NCI-H1694 (cell line): ENCODE measurements around the gene DEFB124.
"Not testable (repeated sequence)": the region's sequence is repeated elsewhere in the genome, so short reads cannot be mapped to it uniquely, and the experiment has no call there.

Experiments used
- DNase-seq: peaks from one replicate; lab custom pipeline; 2025; lab: John Stamatoyannopoulos, UW

DEFB124 gene, protein sequence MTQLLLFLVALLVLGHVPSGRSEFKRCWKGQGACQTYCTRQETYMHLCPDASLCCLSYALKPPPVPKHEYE

DNA sequence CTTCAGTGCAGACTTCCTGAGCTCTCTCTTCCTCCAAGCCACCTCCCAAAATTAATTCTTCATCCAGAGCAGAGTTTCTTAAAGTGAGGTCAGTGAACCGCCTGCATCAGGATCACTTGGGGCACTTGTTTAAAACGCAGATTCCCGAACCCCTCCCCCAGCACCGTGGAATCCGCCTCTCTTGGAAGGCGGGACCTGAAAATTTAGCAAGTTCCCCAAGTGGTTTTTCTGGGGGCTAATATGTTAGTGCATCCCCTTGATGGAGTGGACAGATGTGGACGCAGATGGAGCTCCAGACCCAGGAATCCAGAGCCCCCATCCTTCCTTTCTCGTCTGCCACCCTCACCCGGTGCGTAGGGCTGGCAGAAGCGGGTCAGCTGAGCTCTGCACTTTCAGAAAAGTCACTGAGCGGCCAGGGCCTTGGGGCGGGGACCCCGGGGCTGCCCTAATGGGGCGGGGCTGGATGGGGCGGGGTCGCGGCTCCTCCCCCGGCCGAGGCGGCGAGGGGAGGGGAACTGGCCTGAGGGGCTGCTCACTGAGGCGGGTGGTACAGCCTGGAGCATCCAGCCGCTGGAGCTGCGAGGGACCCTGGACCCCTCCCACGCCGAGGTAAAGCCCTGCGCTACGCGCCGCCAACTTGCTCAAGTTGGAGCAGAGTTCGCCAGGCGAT is at the start of gene DEFB124, which contains the start of gene REM1:
TSS of gene DEFB124 (minus strand) at position 370 of the 670 bp plus-strand sequence. CDS start 2,114 bp downstream, outside the sequence.
TSS of gene REM1 (plus strand) at position 531 of the 670 bp plus-strand sequence. CDS start 1,158 bp downstream, outside the sequence.
- no peak for DNase-seq

DNA sequence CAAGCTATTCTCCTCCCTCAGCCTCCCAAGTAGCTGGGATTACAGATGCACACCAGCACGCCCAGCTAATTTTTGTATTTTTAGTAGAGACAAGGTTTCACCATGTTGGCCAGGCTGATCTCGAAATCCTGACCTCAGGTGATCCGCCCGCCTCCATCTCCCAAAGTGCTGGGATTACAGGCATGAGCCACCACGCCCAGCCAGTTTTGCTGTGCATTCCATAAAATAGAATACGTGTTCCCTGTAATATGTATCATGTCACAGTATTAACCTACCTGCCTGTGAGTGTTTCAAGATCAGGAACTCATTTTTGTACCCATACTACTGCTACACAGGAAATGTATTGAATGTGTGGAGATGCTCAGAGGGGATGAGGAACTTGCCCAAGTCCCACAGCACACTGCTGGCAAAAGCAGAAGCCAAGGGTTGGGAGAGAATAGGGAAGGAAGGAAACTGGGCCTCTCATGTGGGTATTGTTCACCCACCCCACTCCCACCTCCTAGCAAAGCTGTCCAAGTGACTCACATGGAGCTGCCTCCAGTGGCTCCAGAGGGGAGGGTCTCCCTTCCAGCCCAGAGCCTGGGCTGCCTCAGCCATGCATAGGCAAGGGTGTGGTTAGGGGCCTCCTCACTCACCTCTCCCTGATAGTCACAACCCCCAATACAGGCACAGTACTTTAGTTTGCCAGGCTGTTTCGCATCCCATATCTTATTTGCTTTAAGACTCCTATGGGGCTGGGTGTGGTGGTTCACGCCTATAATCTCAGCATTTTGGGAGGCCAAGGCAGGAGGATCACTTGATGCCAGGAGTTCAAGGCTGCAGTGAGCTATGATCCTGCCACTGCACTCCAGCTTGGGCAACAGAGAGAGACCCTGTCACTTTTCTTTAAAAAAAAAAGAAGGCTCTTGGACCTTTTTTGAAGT is 48.7 kb upstream of the DEFB124 start:
- DNase-seq: no peak

DNA sequence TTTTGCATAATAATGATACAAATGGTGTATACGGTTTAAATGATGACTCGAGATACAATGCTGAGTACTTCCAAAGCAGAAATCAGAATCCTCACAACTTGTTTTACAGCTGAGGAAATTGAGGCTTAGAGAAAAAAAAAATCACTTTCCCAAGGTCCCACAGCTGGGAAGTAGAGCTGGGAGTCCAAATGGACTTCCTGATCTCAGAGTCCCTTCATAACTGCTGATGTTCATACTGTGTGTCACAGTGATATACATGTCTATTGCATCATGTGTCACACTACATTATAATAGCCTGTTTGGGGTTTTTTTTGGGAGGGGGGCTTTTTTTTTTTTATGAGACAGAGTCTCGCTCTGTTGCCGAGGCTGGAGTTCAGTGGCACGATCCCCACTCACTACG is 47.8 kb upstream of the DEFB124 start:
- no peak for DNase-seq

DNA sequence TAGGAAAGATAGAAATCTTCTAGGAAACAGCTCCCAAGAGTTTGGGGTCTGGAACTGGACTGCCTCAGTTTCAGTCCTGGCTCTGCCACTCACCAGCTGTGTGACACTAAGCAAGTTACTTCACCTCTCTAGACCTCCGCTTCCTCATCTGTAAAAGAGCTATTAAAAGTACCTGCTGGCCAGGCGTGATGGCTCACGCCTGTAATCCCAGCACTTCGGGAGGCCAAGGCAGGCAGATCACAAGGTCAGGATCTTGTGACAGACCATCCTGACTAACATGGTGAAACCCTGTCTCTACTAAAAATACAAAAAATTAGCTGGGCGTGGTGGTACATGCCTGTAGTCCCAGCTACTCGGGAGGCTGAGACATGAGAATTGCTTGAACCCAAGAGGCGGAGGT is 46.3 kb upstream of the DEFB124 start:
- not testable (repeated sequence) for DNase-seq

DNA sequence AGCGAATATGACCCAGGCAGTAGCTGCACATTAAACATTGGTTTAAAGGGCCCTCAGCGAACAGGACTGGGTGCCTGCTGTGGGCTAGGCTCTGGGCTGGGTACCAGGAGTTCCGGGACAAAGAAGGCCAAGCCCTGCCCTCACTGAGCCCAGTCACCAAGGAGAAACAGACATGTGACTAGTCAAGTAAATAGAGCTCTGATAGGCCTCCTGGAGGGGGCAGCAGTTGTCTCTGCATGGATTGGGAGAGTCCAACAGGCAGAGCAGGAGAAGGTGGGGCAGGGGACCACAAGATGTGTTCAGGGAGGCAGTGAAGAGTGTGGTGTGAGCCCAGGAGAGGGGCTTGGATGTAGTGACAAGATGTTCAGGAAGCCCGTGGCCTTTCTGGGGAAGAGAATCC is 42.4 kb upstream of the DEFB124 start:
- DNase-seq: no peak

DNA sequence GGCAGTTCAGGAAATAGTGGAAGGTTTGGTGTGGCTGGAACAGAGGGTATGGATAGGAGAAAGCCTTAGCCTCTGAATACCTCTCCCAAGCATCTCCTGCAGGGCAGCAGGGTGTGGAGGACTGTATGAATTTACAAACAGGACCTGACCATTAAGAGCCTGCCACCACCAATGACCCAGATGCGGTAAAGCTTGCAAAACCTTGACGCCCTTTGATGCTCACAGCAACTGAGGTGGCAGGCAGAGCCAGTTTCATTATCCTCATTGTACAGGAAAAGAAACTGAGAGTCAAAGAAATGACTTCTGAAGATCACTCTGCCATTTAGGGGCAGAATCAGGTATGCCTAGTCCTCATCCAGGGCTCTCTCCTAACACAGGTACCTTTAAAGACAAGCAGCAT is 41.7 kb upstream of the DEFB124 start:
- DNase-seq: no peak

DNA sequence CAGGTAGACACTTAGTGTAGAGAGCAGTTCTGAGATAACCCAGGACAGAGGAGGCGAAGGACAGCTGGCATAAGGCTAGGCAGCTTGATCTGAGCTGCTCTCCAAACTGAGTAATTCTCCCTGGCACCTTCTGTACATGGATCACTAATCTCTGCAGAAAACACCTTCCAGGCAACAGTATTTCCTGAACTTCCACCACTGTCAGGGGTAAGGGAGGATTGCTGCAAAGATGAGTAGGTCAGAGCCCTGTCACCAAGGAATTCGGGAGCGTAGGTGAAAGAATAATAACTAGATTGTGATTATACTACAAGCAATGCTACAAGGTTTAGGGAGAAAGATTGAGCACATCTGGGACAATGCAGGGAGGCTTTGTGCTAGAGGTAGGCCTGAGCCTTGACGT is 41.2 kb upstream of the DEFB124 start:
- DNase-seq: no peak

DNA sequence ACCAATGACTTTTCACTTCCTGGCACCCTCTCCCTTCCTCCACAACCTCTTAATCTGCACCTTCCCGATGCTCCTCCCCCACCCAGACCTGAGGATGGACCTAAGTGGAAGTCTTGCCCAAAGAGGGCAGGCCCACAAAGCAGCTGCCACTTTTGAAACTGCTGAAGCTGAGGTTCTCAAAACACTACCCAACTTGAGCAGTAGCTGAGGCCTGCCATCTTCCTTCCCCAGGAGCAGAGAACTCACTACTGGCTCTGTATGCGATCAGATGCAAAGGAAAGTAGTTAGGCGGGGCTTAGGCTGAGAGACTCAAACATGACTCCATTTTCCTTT is 40.8 kb upstream of the DEFB124 start:
- no peak for DNase-seq

DNA sequence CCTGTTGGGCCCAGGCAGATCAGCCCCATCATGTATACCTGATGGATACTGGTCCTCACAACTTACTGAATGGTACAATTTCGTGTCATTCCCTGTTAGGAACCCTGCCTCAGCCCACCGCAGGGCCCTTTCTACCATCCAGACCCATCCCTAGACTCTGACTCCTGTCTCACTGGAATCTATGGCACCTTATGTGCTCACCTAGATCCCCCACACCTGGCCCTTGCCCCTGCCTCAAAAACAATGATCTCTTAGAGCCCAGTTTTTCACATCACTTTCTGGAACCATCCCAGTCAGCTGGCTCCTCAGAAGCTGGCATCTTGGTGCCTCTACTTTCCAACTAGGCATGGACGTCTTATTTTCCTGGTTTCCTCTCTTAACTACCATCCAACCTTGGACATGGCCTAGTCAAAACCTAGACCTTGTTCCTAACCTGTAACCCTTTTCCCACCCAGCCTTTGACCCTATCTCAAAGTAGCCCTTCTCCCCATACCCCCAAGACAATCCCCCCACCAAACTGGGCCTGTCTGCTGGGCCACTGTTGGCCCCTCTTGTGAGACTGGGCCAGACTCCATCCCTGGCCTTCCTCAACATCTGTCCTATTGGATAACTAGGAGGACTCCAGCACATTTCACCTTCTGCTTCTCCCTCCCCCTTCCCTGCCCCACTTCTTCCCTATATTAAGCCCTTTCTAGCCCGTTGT is 40.3 kb upstream of the DEFB124 start:
- no peak for DNase-seq

DNA sequence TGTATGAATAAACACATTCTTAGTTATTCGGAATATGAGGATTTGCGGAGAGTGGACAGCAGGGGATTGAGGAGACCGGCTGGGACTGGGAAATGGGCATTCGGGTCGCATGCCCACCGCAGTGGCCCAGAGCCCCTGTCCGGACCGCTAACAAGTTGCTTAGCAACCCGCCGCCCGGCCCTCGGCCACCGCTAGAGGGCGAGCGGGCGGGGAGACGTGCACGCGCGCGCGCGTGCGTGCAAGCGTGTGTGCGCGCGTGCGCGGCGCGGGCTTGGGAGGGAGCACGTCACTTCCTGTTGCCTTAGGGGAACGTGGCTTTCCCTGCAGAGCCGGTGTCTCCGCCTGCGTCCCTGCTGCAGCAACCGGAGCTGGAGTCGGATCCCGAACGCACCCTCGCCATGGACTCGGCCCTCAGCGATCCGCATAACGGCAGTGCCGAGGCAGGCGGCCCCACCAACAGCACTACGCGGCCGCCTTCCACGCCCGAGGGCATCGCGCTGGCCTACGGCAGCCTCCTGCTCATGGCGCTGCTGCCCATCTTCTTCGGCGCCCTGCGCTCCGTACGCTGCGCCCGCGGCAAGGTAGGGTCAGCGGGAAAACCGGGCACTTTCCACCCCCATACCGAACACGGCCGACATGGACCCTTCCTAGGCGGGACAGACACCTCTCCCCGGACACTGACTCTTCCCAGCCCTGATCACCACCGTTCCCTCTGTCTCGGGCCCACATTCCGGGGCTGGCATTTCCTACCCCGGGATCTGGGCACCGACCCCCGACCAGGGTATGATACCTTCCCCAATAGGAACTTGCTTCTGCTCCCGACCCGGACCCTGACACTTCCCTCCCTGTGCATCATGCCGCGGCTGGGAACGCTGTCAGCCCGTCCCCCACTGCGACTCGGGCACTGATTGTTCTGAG is 39.5 kb upstream of the DEFB124 start, which contains the start of gene HM13:
TSS of gene HM13 (plus strand) at position 289 of the 918 bp plus-strand sequence. CDS start at position 399, 110 bp downstream.
- peak; percentile 71 for DNase-seq

DNA sequence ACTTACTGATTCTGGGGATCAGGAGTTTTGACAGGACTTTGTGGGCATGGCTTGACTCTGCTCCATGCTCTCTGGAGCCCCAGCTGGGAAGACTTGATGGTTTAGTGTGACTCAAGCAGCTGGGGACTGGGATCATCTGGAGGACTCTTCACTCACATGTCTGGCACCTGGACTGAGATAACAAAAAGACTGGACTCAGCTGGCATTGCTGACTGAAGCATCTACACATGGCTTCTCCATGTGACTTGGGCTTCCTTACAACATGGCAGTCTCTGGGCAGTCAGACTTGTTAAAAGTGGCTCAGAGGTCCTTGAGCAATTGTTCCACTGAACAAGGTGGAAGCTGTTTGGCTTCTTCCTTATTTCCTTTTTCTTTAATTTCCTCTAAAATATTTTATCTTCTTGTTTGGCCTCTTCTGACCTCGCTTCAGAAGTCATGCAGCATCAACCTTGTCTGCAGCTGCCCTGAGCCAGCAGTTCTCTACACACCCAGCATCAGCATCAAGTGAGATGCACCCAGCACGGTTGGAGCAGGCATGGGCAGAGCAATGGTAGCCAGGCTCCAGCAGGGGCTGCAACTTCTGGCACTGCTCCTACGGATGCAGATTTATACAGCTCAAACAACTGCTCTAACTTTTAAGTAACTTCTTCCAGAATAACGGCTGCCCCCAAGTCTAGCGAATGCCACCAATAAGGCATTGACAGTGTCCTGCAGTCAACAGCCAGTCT is 33.8 kb upstream of the DEFB124 start:
- no peak for DNase-seq

DNA sequence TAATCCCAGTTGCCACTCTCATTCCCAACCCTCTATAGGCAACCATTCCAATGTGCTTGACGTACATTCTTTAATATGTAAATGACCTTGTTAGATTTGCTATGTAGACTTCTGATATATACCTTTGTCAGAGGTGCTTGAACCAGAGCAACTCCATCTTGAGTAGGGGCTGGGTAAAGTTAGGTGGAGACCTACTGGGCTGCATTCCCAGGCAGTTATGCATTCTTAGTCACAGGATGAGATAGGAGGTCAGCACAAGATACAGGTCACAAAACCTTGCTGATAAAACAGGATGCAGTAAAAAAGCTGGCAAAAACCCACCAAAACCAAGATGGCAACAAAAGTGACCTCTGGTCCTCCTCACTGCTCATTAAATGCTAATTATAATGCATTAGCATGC is 31.0 kb upstream of the DEFB124 start:
- DNase-seq: no peak

DNA sequence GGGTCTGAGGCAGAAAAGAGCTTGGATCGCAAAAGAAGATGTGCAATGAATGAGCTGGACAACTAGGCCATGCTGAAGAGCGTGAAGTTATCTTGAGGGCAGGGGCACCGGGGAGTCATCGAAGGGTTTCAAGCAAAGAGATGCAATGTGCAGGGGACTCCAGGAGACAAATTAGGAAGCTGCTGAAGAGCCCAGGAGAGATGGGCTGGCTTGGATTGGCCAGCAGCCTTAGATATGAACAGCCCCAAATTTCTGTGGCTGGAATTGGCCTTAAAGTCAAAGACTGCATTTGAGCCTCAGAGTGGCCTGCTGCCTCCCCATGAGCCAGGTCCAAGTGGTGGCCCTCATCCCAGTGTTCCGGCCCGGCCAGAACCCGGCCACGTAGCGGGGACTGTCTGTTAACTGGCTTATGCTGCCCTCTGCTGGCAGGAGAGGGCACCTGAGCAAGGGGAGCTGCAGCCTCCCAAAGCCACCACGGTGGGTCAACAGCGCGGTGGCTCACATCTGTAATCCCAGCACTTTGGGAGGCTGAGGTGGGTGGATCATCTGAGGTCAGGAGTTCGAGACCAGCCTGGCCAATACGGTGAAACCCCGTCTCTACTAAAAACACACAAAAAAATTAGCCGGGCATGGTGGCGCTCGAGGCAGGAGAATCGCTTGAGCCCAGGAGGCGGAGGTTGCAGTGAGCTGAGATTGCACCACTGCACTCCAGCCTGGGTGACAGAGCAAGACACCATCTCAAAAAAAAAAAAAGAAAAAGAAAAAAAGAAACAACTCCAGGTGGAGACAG is 28.2 kb upstream of the DEFB124 start:
- DNase-seq: peak; percentile 44

DNA sequence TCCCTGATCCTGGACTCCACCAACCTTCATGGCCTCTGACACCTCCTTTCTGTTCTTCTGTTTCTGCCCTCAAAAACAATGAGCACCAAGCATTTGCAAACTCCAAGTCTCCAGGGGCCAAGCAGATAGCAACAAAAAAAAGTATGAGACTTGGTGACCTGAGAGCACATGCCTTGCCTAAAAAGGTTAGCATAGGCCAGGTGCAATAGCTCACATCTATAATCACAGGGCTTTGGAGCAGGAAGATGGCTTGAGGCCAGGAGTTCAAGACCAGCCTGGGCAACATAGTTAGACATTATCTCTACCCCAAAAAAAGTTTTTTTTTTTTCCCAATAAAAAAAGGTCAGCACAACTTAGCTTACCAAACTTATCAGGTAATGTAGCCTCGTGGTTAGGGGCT is 25.6 kb upstream of the DEFB124 start:
- no peak for DNase-seq

DNA sequence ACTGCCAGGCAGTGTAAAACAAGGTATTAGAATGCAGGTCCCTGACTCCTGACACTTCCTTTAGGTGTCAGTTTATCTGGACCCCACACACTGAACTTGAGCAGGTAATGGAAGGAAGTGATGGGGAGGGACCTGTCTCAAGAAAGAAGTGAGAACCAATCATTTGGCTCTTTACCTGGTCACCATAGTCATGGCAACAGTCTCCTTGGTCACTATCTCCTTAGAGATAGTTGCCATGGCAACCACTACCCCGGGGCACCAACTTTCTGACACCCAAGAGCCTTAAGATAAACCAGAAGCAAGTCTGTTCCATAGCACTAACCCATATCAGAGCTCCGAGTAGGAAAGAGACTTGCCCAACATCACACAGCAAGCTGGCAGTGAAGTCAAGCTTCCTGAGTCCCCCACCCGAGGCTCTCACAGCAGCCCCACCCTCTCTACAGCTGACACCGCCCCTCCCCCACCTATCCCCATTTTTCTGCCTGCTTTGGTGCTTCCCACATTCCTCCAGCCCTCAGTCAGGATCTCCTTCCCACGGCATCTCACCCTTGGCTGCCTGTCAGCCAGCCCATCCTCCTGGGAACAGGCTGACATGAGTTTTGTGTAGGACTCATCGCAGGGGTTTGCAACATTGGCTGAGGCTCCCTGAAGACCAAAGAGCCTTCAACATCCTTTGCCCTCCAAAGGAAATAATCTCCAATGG is 23.1 kb upstream of the DEFB124 start:
- DNase-seq: no peak

DNA sequence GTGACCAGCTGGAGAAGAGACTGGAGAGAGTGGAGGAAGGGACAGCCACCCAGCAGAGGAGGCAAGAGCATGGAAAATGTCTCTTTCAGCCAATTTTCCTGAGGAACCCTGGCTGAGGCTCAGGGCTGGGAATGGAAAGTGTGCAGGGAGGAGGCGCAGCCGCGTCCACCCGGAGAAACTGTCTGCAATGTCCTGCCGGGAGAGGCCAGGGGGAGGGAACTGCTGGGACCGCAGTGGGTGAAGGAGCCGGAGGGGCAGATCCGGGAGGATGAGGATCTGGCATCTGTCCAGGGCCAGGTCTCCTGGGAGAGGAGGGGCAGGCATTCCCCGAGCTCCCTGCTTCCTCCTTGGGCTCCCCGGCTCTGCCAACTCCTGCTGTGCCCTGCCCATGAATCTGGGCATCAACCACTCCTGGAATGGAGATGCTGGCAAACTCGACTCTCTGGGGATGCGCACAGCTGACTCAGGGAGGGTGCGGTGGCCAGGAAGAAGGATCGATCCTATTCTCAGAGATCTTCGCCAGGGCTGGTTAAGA is 21.9 kb upstream of the DEFB124 start:
- DNase-seq: no peak

DNA sequence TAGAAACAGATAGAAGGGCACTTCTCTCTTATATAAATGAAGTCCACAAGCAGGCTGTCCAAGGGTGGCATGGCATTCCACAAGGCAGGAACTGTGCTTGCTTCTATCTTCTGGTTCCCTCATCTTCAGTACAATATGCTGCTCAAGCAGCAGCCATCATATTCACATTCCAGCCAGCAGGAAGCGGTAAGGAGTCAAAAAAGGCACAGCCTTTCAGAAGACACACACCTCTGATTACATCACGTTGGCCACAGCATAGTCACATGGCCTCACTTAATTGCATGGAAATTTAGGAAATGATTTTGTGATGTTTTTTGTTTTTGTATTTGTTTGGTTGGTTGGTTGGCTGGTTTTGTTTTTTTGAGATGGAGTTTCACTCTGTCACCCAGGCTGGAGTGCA is 19.2 kb upstream of the DEFB124 start:
- DNase-seq: no peak

DNA sequence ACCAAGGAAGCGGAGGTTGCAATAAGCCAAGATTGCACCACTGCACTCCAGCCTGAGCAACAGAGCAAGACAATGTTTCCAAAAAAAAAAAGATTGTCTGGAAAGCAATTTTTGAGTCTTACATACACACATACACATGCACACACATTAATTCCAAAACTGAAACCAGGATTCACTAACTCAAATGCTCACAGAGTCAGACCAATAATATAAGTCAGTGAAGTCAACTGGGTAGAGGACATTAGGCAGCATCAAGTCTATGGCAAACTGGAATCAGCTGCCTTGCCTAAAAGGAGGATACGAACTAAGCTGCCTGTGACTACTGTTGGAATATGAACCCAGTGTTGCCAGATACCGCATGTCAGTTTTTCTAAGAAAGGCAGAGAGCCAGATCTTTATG is 15.8 kb upstream of the DEFB124 start:
- DNase-seq: no peak

DNA sequence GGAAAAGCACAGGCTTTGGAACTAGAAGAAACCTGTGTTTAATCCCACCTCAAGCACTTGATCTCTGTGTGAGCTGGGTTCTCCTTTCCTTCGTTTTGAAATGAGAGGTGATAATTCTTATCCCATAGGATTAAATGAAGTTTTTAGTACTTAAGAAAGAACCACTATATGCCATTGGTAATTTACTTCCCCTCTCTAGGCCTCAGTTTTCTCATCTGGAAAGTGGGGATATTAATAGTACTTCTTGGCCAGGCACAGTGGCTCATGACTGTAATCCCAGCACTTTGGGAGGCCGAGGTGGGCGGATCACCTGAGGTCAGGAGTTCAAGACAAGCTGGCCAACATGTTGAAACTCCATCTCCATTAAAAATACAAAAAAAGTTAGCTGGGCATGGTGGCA is 14.2 kb upstream of the DEFB124 start:
- DNase-seq: no peak
